CD14-positive monocyte (primary cell): ENCODE data around the gene CCDC110. TPM values are rescaled to one million over a fixed set of nuclear protein-coding genes. Genes with fewer than 3 reads are reported as not detected.

Experiments used
- DNase-seq, 3 donors: peaks; one replicate each; pipeline ENCODE4 v3.0.0-alpha.2; 2011 to 2022
- H2AFZ ChIP-seq: 2 replicates; pipeline ENCODE4 v1.6.0; 2012; ENCODE audit warnings: mild to moderate bottlenecking, low read depth, low read length, inconsistent platforms; ENCODE audit not compliant: insufficient read depth, poor library complexity, severe bottlenecking
- H3K27ac ChIP-seq, 2 donors: 1 replicate in 1 of 2; 2 replicates in 1 of 2; pipeline ENCODE4 v1.5.1; 2012 to 2013; ENCODE audit warnings: low read length in 2 of 2, control low read depth in 1 of 2, inconsistent platforms in 1 of 2, low read depth in 1 of 2, mild to moderate bottlenecking in 1 of 2
- H3K27me3 ChIP-seq, 2 donors: one replicate each; pipeline versions ENCODE4 v1.6.0 to v1.6.1; 2011 to 2013; ENCODE audit warnings: low read length in 2 of 2; ENCODE audit not compliant: control insufficient read depth in 2 of 2, insufficient read depth in 2 of 2
- H3K36me3 ChIP-seq, 2 donors: replicated peaks in 1 of 2; 1 replicate in 1 of 2; 2 replicates in 1 of 2; pipeline versions ENCODE4 v1.5.1 to v1.6.1; 2012 to 2013; ENCODE audit warnings: low read length in 2 of 2, control low read depth in 1 of 2, inconsistent platforms in 1 of 2, mild to moderate bottlenecking in 1 of 2; ENCODE audit not compliant: insufficient read depth in 2 of 2, control insufficient read depth in 1 of 2
- H3K4me1 ChIP-seq, 2 donors: 1 replicate in 1 of 2; 2 replicates in 1 of 2; pipeline versions ENCODE4 v1.5.1 to v1.6.1; 2012 to 2013; ENCODE audit warnings: low read length in 2 of 2, control low read depth in 1 of 2, inconsistent platforms in 1 of 2, mild to moderate bottlenecking in 1 of 2, moderate library complexity in 1 of 2; ENCODE audit not compliant: insufficient read depth in 2 of 2, control insufficient read depth in 1 of 2
- H3K4me2 ChIP-seq: replicated peaks from 2 replicates; pipeline ENCODE3; 2012; ENCODE audit warnings: low read length, moderate library complexity, mild to moderate bottlenecking; ENCODE audit not compliant: poor library complexity, severe bottlenecking; ENCODE audit errors: extremely low read depth
- H3K4me3 ChIP-seq, 3 experiments: fragments of 200-600 bp in 1 of 3; sonication (generic) in 1 of 3; replicated peaks in 1 of 3; 1 replicate in 2 of 3; 2 replicates in 1 of 3; pipeline ENCODE4 v1.5.1; 2011 to 2013; ENCODE audit warnings: low read length in 3 of 3, mild to moderate bottlenecking in 3 of 3, control low read depth in 2 of 3, low read depth in 2 of 3, inconsistent platforms in 1 of 3, moderate library complexity in 1 of 3
- H3K79me2 ChIP-seq: 2 replicates; pipeline ENCODE4 v1.6.0; 2012; ENCODE audit warnings: mild to moderate bottlenecking, control low read depth, inconsistent platforms, low read length, moderate library complexity; ENCODE audit not compliant: insufficient read depth
- H3K9ac ChIP-seq: 2 replicates; pipeline ENCODE4 v1.6.0; 2017; ENCODE audit warnings: low read length, mild to moderate bottlenecking; ENCODE audit not compliant: insufficient read depth, poor library complexity, severe bottlenecking
- H3K9me3 ChIP-seq, 2 donors: replicated peaks in 1 of 2; 1 replicate in 1 of 2; 2 replicates in 1 of 2; pipeline versions ENCODE4 v1.5.1 to v1.6.1; 2012 to 2013; ENCODE audit warnings: low read length in 2 of 2, control low read depth in 1 of 2; ENCODE audit not compliant: control insufficient read depth in 1 of 2, insufficient read depth in 1 of 2
- H4K20me1 ChIP-seq: 2 replicates; pipeline ENCODE4 v1.6.0; 2012; ENCODE audit warnings: mild to moderate bottlenecking, low read length, control low read depth, moderate library complexity; ENCODE audit not compliant: insufficient read depth
- H3K27ac Mint-ChIP-seq, 7 donors: one replicate each; pipeline ENCODE4 v1.8.0; 2020; ENCODE audit warnings: mild to moderate bottlenecking in 7 of 7, mixed read lengths in 7 of 7, moderate library complexity in 6 of 7, inconsistent platforms in 2 of 7
- H3K27me3 Mint-ChIP-seq, 3 donors: one replicate each; pipeline ENCODE4 v1.8.0; 2021 to 2022; ENCODE audit warnings: low read depth in 3 of 3, mild to moderate bottlenecking in 3 of 3, mixed read lengths in 3 of 3, moderate library complexity in 3 of 3, inconsistent platforms in 1 of 3
- H3K36me3 Mint-ChIP-seq, 2 donors: one replicate each; pipeline ENCODE4 v1.8.0; 2020; ENCODE audit warnings: mixed read lengths in 2 of 2, inconsistent platforms in 1 of 2, mild to moderate bottlenecking in 1 of 2
- H3K4me1 Mint-ChIP-seq: one replicate; pipeline ENCODE4 v1.8.0; 2020; ENCODE audit warnings: mild to moderate bottlenecking, mixed read lengths
- H3K4me3 Mint-ChIP-seq, 2 donors: one replicate each; pipeline ENCODE4 v1.8.0; 2020; ENCODE audit warnings: mild to moderate bottlenecking in 2 of 2, mixed read lengths in 2 of 2, moderate library complexity in 1 of 2
- H3K9me3 Mint-ChIP-seq, 7 donors: one replicate each; pipeline ENCODE4 v1.8.0; 2020 to 2022; ENCODE audit warnings: mixed read lengths in 7 of 7, mild to moderate bottlenecking in 6 of 7, moderate library complexity in 6 of 7, inconsistent platforms in 2 of 7
- WGBS: methylation state at CpG from one replicate; pipeline ENCODE4 v1.1.5; 2013; ENCODE audit warnings: missing lambda C conversion rate; ENCODE audit not compliant: insufficient coverage; 5-methylcytosine and 5-hydroxymethylcytosine counted together
- intact Hi-C, 2 donors: fragments of 100-400 bp; cut with micrococcal nuclease; formaldehyde crosslinking; loops; one replicate each; pipeline versions ENCODE4 v1.15.0 to v1.15.1; 2023
- polyA plus RNA-seq, 3 donors: library from polyadenylated mRNA; depleted of rRNA in 1 of 3; unstranded in 2 of 3; stranded (reverse) in 1 of 3; fragments of 300-500 nt in 2 of 3; fragments of >200 nt in 1 of 3; fragmentation: Illumina TruSeq in 2 of 3; gene quantifications; 1 replicate in 2 of 3; 2 replicates in 1 of 3; pipeline ENCODE4 v1.2.3, GENCODE V29; 2012 to 2021
- TF ChIP-seq, protein P1 (sequence below): fragments of 200-600 bp; IDR thresholded peaks from one replicate; pipeline ENCODE4 v1.8.0; 2022; ENCODE audit warnings: antibody characterized with exemption, mild to moderate bottlenecking

The CCDC110 gene
- polyA plus RNA-seq, 3 donors, result not detected

DNA sequence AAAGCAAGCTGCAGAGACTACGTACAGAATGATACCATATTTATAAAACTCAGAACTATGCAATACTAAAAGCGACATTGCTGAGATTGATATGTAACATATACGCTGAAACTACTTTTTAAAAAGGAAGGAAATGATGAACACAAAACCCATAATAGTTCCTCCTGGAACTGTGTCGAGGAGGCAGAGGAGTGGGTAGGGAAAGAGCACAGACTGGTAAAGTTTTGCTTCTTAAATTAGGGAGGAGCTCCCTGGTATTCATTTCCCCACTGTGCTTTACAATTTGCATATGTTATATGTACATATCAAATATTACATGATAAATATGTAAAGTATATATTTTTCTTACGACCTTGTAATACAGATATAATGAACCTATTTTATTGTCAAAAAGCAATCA is 59.7 kb downstream of the CCDC110 start:
- Histone ChIP-seq H3K4me3 (peak overlapping the region in 1 of 3 experiments; percentile 17), H3K79me2 (no peaks in the 10 kb centered on the region), H4K20me1 (no peaks in the 10 kb centered on the region), H3K27ac (peak overlapping the region in 1 of 2 donors; percentile 59), H3K4me1 (peaks cover 0 to 13% of the 10 kb centered on the region in 2 donors), H2AFZ (no peak overlapping the region), H3K9ac (no peak overlapping the region), H3K36me3 (peaks cover 24 to 59% of the 10 kb centered on the region in 2 donors), H3K9me3 (no peaks in the 10 kb centered on the region), H3K27me3 (no peaks in the 10 kb centered on the region), H3K4me2 (peak overlapping the region; percentile 13)
- peaks cover 33 to 45% of the 10 kb centered on the region in 2 donors for H3K36me3 Mint-ChIP-seq
- H3K4me3 Mint-ChIP-seq, result peak overlapping the region in 1 of 2 donors; percentile 42
- no CpG with 5 or more reads among the region's 5 CpGs for WGBS
- intact Hi-C loops, result no loop called here
- H3K27me3 Mint-ChIP-seq, result no peaks in the 10 kb centered on the region
- H3K4me1 Mint-ChIP-seq, result peaks cover 13% of the 10 kb centered on the region
- no peak for DNase-seq
- H3K9me3 Mint-ChIP-seq, result peaks cover 0 to 3% (median 1%) of the 10 kb centered on the region in 7 donors
- TF ChIP-seq, protein P1, sequence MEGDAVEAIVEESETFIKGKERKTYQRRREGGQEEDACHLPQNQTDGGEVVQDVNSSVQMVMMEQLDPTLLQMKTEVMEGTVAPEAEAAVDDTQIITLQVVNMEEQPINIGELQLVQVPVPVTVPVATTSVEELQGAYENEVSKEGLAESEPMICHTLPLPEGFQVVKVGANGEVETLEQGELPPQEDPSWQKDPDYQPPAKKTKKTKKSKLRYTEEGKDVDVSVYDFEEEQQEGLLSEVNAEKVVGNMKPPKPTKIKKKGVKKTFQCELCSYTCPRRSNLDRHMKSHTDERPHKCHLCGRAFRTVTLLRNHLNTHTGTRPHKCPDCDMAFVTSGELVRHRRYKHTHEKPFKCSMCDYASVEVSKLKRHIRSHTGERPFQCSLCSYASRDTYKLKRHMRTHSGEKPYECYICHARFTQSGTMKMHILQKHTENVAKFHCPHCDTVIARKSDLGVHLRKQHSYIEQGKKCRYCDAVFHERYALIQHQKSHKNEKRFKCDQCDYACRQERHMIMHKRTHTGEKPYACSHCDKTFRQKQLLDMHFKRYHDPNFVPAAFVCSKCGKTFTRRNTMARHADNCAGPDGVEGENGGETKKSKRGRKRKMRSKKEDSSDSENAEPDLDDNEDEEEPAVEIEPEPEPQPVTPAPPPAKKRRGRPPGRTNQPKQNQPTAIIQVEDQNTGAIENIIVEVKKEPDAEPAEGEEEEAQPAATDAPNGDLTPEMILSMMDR, result no peak
- peak overlapping the region in 4 of 7 donors; percentile 6 to 73 (median 33) for H3K27ac Mint-ChIP-seq

DNA sequence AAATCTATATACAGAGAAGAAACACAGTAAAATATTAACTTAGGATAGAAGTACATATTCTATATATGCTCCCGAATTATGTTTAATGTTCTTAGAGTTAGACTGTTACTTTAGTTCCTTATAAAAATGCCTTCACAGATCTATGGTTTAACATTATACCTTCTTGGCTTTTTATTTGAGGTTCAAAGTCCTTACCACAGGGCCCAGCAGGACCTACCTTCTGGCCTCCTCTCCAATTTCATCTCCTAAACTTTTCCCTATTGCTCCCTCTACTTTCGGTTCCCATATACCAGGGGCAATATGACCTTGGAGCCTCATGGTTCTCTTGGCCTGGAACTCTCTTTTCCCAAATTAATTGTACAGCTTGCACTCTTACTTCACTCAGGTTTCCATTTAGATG is 63.1 kb downstream of the CCDC110 start:
- no peaks in the 10 kb centered on the region for H3K79me2 ChIP-seq
- DNase-seq, result no peak
- intact Hi-C loops, result no loop called here
- Mint-ChIP-seq H3K9me3 (peaks cover 0 to 3% (median 1%) of the 10 kb centered on the region in 7 donors), H3K4me1 (peaks cover 24% of the 10 kb centered on the region), H3K4me3 (no peak overlapping the region), H3K36me3 (peaks cover 34 to 59% of the 10 kb centered on the region in 2 donors), H3K27me3 (no peaks in the 10 kb centered on the region), H3K27ac (no peak overlapping the region)
- H2AFZ ChIP-seq, result no peak overlapping the region
- no peak overlapping the region for H3K4me2 ChIP-seq
- H3K4me3 ChIP-seq, result no peak overlapping the region
- TF ChIP-seq, protein P1, result no peak
- H3K36me3 ChIP-seq, result peaks cover 15 to 50% of the 10 kb centered on the region in 2 donors
- H3K27me3 ChIP-seq, result no peaks in the 10 kb centered on the region
- no peaks in the 10 kb centered on the region for H3K9me3 ChIP-seq
- H3K27ac ChIP-seq, result no peak overlapping the region
- no peak overlapping the region for H3K9ac ChIP-seq
- H3K4me1 ChIP-seq, result peaks cover 4 to 17% of the 10 kb centered on the region in 2 donors
- H4K20me1 ChIP-seq, result no peaks in the 10 kb centered on the region
- WGBS, result 100% methylated on average over 1 of the region's 2 CpGs
